ENCODE data around the gene CLIC4.

- TF ChIP-seq CTCF (IDR thresholded peaks at IDR 0.05; ENCODE audit: low read depth, low read length) (no peak), EZH2phosphoT487 (IDR thresholded peaks at IDR 0.05; ENCODE audit: low read depth) (no peak)
Measured at GRCh38 chr1:24749252-24749651, 4.0 kb downstream of the CLIC4 start.

All from OCI-LY3 (cell line).